H9 (cell line): ENCODE measurements around the gene ITGB3. TPM values are rescaled to one million over a fixed set of nuclear protein-coding genes. Genes with fewer than 3 reads are reported as not detected.

ENCODE experiments used
- DNase-seq: peaks from one replicate; pipeline ENCODE4 v3.0.0-alpha.2; 2017
- H2AFZ ChIP-seq: one replicate; pipeline ENCODE4 v1.6.1; 2013; ENCODE audit warnings: mild to moderate bottlenecking, low read length, control low read depth, moderate library complexity
- H2AK5ac ChIP-seq: 2 replicates; pipeline ENCODE4 v1.6.1; 2013; ENCODE audit warnings: low read length, control low read depth, mixed read lengths; ENCODE audit not compliant: insufficient read length
- H2BK120ac ChIP-seq: one replicate; pipeline ENCODE4 v1.6.1; 2013; ENCODE audit warnings: low read depth, mild to moderate bottlenecking, low read length, control low read depth, inconsistent platforms; ENCODE audit not compliant: poor library complexity, severe bottlenecking
- H2BK12ac ChIP-seq: 2 replicates; pipeline ENCODE4 v1.6.1; 2013; ENCODE audit warnings: low read length, control low read depth, mixed read lengths, low read depth; ENCODE audit not compliant: insufficient read length
- H2BK15ac ChIP-seq: 2 replicates; pipeline ENCODE4 v1.6.1; 2013; ENCODE audit warnings: low read depth, low read length, control low read depth
- H2BK20ac ChIP-seq: one replicate; pipeline ENCODE4 v1.6.1; 2013; ENCODE audit warnings: low read depth, mild to moderate bottlenecking, low read length, control low read depth, inconsistent platforms; ENCODE audit not compliant: poor library complexity, severe bottlenecking
- H2BK5ac ChIP-seq: 2 replicates; pipeline ENCODE4 v1.6.1; 2013; ENCODE audit warnings: low read length, control low read depth, mixed read lengths; ENCODE audit not compliant: insufficient read length
- H3K14ac ChIP-seq: 2 replicates; pipeline ENCODE4 v1.6.1; 2013; ENCODE audit warnings: low read length, control low read depth; ENCODE audit not compliant: insufficient read depth
- H3K18ac ChIP-seq: 2 replicates; pipeline ENCODE4 v1.6.1; 2013; ENCODE audit warnings: low read depth, mild to moderate bottlenecking, mixed read lengths, low read length, control low read depth; ENCODE audit not compliant: insufficient read length
- H3K23ac ChIP-seq: 2 replicates; pipeline ENCODE4 v1.6.1; 2013; ENCODE audit warnings: low read length, control low read depth, mixed read lengths, low read depth; ENCODE audit not compliant: insufficient read length
- H3K23me2 ChIP-seq: 2 replicates; pipeline ENCODE4 v1.6.1; 2013; ENCODE audit warnings: low read depth, mild to moderate bottlenecking, mixed read lengths, low read length, control low read depth; ENCODE audit not compliant: insufficient read length, poor library complexity, severe bottlenecking
- H3K27ac ChIP-seq: 2 replicates; pipeline ENCODE4 v1.5.1; 2013; ENCODE audit warnings: low read length, control low read depth, mixed read lengths, low read depth; ENCODE audit not compliant: insufficient read length
- H3K27me3 ChIP-seq: 2 replicates; pipeline ENCODE4 v1.6.1; 2013; ENCODE audit warnings: low read length, control low read depth, inconsistent platforms; ENCODE audit not compliant: insufficient read depth
- H3K4ac ChIP-seq: 2 replicates; pipeline ENCODE4 v1.6.1; 2013; ENCODE audit warnings: low read depth, mild to moderate bottlenecking, control low read depth, inconsistent platforms, low read length, moderate library complexity
- H3K4me1 ChIP-seq: 2 replicates; pipeline ENCODE4 v1.6.1; 2013; ENCODE audit warnings: low read length, control low read depth, inconsistent platforms; ENCODE audit not compliant: insufficient read depth
- H3K4me2 ChIP-seq: 2 replicates; pipeline ENCODE4 v1.6.1; 2013; ENCODE audit warnings: low read length, control low read depth, mixed read lengths; ENCODE audit not compliant: insufficient read length, insufficient read depth
- H3K56ac ChIP-seq: 2 replicates; pipeline ENCODE4 v1.6.1; 2013; ENCODE audit warnings: low read depth, mild to moderate bottlenecking, mixed read lengths, low read length, control low read depth; ENCODE audit not compliant: insufficient read length
- H3K79me1 ChIP-seq: 2 replicates; pipeline ENCODE4 v1.6.1; 2013; ENCODE audit warnings: low read depth, mild to moderate bottlenecking, moderate library complexity, low read length, control low read depth, inconsistent platforms; ENCODE audit not compliant: insufficient read depth, poor library complexity, severe bottlenecking
- H3K79me2 ChIP-seq: 2 replicates; pipeline ENCODE4 v1.6.1; 2013; ENCODE audit warnings: low read length, control low read depth, inconsistent platforms; ENCODE audit not compliant: insufficient read depth
- H3K9ac ChIP-seq: 2 replicates; pipeline ENCODE4 v1.6.1; 2013; ENCODE audit warnings: low read length, control low read depth, mixed read lengths; ENCODE audit not compliant: insufficient read length; ENCODE audit errors: extremely low read depth
- H3K9me3 ChIP-seq: one replicate; pipeline ENCODE4 v1.6.1; 2013; ENCODE audit warnings: low read depth, low read length, inconsistent platforms; ENCODE audit not compliant: control insufficient read depth
- H3T11ph ChIP-seq: one replicate; pipeline ENCODE4 v1.6.1; 2013; ENCODE audit warnings: mild to moderate bottlenecking, low read length, control low read depth, inconsistent platforms
- H4K20me1 ChIP-seq: one replicate; pipeline ENCODE4 v1.6.1; 2013; ENCODE audit not compliant: control insufficient read depth, insufficient read length, insufficient read depth
- H4K5ac ChIP-seq: 2 replicates; pipeline ENCODE4 v1.6.1; 2013; ENCODE audit warnings: low read depth, mild to moderate bottlenecking, mixed read lengths, low read length, control low read depth; ENCODE audit not compliant: insufficient read length
- H4K8ac ChIP-seq: replicated peaks from 2 replicates; pipeline ENCODE4 v1.6.1; 2013; ENCODE audit warnings: low read length, control low read depth, mixed read lengths, low read depth; ENCODE audit not compliant: insufficient read length
- H4K91ac ChIP-seq: 2 replicates; pipeline ENCODE4 v1.6.1; 2013; ENCODE audit warnings: low read depth, mild to moderate bottlenecking, moderate library complexity, mixed read lengths, low read length, control low read depth; ENCODE audit not compliant: insufficient read length
- H3K27ac Mint-ChIP-seq, 3 experiments: 2 replicates in 2 of 3; 3 replicates in 1 of 3; pipeline ENCODE4 v1.8.0; 2020 to 2021; ENCODE audit warnings: mixed read lengths in 3 of 3, mild to moderate bottlenecking in 1 of 3, moderate library complexity in 1 of 3
- H3K27me3 Mint-ChIP-seq: 2 replicates; pipeline ENCODE4 v1.8.0; 2021; ENCODE audit warnings: low read depth, mild to moderate bottlenecking, moderate library complexity, mixed read lengths
- H3K36me3 Mint-ChIP-seq, 3 experiments: 2 replicates in 2 of 3; 3 replicates in 1 of 3; pipeline ENCODE4 v1.8.0; 2020 to 2021; ENCODE audit warnings: low read depth in 3 of 3, mixed read lengths in 3 of 3; ENCODE audit not compliant: insufficient read depth in 1 of 3
- H3K4me1 Mint-ChIP-seq, 2 experiments: 2 replicates each; pipeline ENCODE4 v1.8.0; 2020; ENCODE audit warnings: mixed read lengths in 2 of 2
- H3K4me3 Mint-ChIP-seq, 2 experiments: 2 replicates in 1 of 2; 3 replicates in 1 of 2; pipeline ENCODE4 v1.8.0; 2020 to 2021; ENCODE audit warnings: mild to moderate bottlenecking in 2 of 2, mixed read lengths in 2 of 2, moderate library complexity in 1 of 2
- H3K9me3 Mint-ChIP-seq, 2 experiments: 2 replicates in 1 of 2; 3 replicates in 1 of 2; pipeline ENCODE4 v1.8.0; 2020; ENCODE audit warnings: mild to moderate bottlenecking in 2 of 2, mixed read lengths in 2 of 2, moderate library complexity in 1 of 2
- CTCF ChIP-seq: fragments of 200-600 bp; sonication (generic); conservative IDR thresholded peaks from 3 replicates; pipeline ENCODE4 v1.8.0; 2021; ENCODE audit warnings: antibody characterized with exemption, mild to moderate bottlenecking
- WGBS: extraction: QIAGEN DNeasy Blood & Tissue Kit; methylation state at CpG from one replicate; pipeline ENCODE4 v1.1.7; 2013; ENCODE audit warnings: missing lambda C conversion rate, low lambda C conversion rate, mixed read lengths; ENCODE audit not compliant: insufficient read length; ENCODE audit errors: extremely low coverage; 5-methylcytosine and 5-hydroxymethylcytosine counted together
- total RNA-seq: library from RNA; stranded (reverse); gene quantifications from 2 replicates; pipeline ENCODE4 v1.2.1, GENCODE V29; 2021

The ITGB3 gene
- total RNA-seq, 1 experiment from 2014 or later = not detected

GRCh38 chr17:47320879-47321502, 67.4 kb downstream of the ITGB3 start:
- peaks cover 14% of the 10 kb centered on the region in 2 experiments for H3K9me3 Mint-ChIP-seq
- H3K14ac ChIP-seq = no peak overlapping the region
- no peaks in the 10 kb centered on the region for H3K79me1 ChIP-seq
- H3K9me3 ChIP-seq = no peaks in the 10 kb centered on the region
- WGBS = no CpG with 5 or more reads among the region's 5 CpGs
- H3K4ac ChIP-seq = no peak overlapping the region
- H3K4me1 Mint-ChIP-seq = peaks cover 8 to 16% of the 10 kb centered on the region in 2 experiments
- no peak overlapping the region for H3K23ac ChIP-seq
- H4K8ac ChIP-seq = no peak overlapping the region
- no peaks in the 10 kb centered on the region for H4K20me1 ChIP-seq
- H3K36me3 Mint-ChIP-seq = peaks cover 6 to 12% (median 7%) of the 10 kb centered on the region in 3 experiments
- H3K27ac Mint-ChIP-seq = no peak overlapping the region; a peak in 1 of 7 replicates
- H3K4me2 ChIP-seq = no peak overlapping the region
- H3K27ac ChIP-seq = no peak overlapping the region
- H2BK15ac ChIP-seq = no peak overlapping the region
- no peak for TF ChIP-seq CTCF
- H2AFZ ChIP-seq = no peak overlapping the region
- H3K4me3 Mint-ChIP-seq = no peak overlapping the region
- H3K27me3 ChIP-seq = no peaks in the 10 kb centered on the region
- H3K79me2 ChIP-seq = no peaks in the 10 kb centered on the region
- H2BK12ac ChIP-seq = no peak overlapping the region
- no peak overlapping the region for H3K56ac ChIP-seq
- no peak overlapping the region for H4K91ac ChIP-seq
- no peak overlapping the region for H2BK20ac ChIP-seq
- H2AK5ac ChIP-seq = no peak overlapping the region
- peaks cover 39% of the 10 kb centered on the region for H3K27me3 Mint-ChIP-seq
- no peak overlapping the region for H3T11ph ChIP-seq
- no peak overlapping the region for H4K5ac ChIP-seq
- no peak overlapping the region for H2BK5ac ChIP-seq
- no peak overlapping the region for H3K9ac ChIP-seq
- no peak overlapping the region for H3K18ac ChIP-seq
- no peaks in the 10 kb centered on the region for H3K4me1 ChIP-seq
- no peak overlapping the region for H2BK120ac ChIP-seq
- DNase-seq = no peak
- H3K23me2 ChIP-seq = peaks cover 15% of the 10 kb centered on the region
